A673 (cell line): ENCODE measurements around the gene ZNF483. TPM values are rescaled to one million over a fixed set of nuclear protein-coding genes. Genes with fewer than 3 reads are reported as not detected.

Experiments
- BruUV-seq: library from RNA; stranded (reverse); fragments of 400-500 nt; replicated peaks from 2 replicates; lab custom pipeline; 2021; lab: Mats Ljungman, UMichigan
- CTCF ChIA-PET: fragments of 300-600 bp; sonication (Branson Sonifier 250); formaldehyde crosslinking; loops from one replicate; lab custom pipeline; 2022; ENCODE audit warnings: antibody characterized with exemption; lab: Charles Lee
- POLR2A ChIA-PET: fragments of 300-600 bp; sonication (Branson Sonifier 250); formaldehyde crosslinking; loops from one replicate; lab custom pipeline; 2022; ENCODE audit warnings: antibody characterized with exemption; ENCODE audit not compliant: low non-redundant PET; lab: Charles Lee
- DNase-seq: peaks from one replicate; pipeline ENCODE4 v3.0.0-alpha.2; 2015; ENCODE audit warnings: low spot score
- H3K27ac ChIP-seq: fragments of 200-600 bp; sonication (generic); 2 replicates; pipeline ENCODE4 v1.5.1; 2016; ENCODE audit warnings: mixed run types, low read depth, mild to moderate bottlenecking, mixed read lengths, antibody characterized with exemption, low read length; ENCODE audit not compliant: poor library complexity, severe bottlenecking
- H3K27me3 ChIP-seq: fragments of 200-600 bp; sonication (generic); replicated peaks from 2 replicates; pipeline ENCODE4 v1.6.1; 2017; ENCODE audit warnings: mixed run types, low read depth, mild to moderate bottlenecking, mixed read lengths, antibody characterized with exemption, low read length; ENCODE audit not compliant: insufficient read depth, poor library complexity
- H3K36me3 ChIP-seq: fragments of 200-600 bp; sonication (generic); 2 replicates; pipeline ENCODE4 v1.6.1; 2016; ENCODE audit warnings: mixed run types, mild to moderate bottlenecking, mixed read lengths, antibody characterized with exemption, low read length; ENCODE audit not compliant: insufficient read depth, poor library complexity, severe bottlenecking
- H3K4me1 ChIP-seq: fragments of 200-600 bp; sonication (generic); 2 replicates; pipeline ENCODE4 v1.6.1; 2017; ENCODE audit warnings: mixed run types, mild to moderate bottlenecking, mixed read lengths, antibody characterized with exemption, low read length; ENCODE audit not compliant: insufficient read depth, poor library complexity, severe bottlenecking
- H3K4me3 ChIP-seq: fragments of 200-600 bp; sonication (generic); 2 replicates; pipeline ENCODE4 v1.5.1; 2016; ENCODE audit warnings: low read depth, mixed run types, mild to moderate bottlenecking, mixed read lengths, low read length; ENCODE audit not compliant: poor library complexity, severe bottlenecking
- H3K9me3 ChIP-seq: fragments of 200-600 bp; sonication (generic); 2 replicates; pipeline ENCODE4 v1.6.1; 2016; ENCODE audit warnings: mixed run types, low read depth, mild to moderate bottlenecking, mixed read lengths, antibody characterized with exemption, low read length; ENCODE audit not compliant: poor library complexity, severe bottlenecking
- EZH2 ChIP-seq: fragments of 200-600 bp; sonication (generic); IDR thresholded peaks from 2 replicates; pipeline ENCODE4 v1.6.1; 2017; ENCODE audit warnings: borderline replicate concordance, low read depth, mild to moderate bottlenecking, mixed read lengths, antibody characterized with exemption, low read length; ENCODE audit not compliant: poor library complexity, severe bottlenecking
- intact Hi-C: fragments of 100-400 bp; cut with micrococcal nuclease; formaldehyde crosslinking; loops from one replicate; pipeline ENCODE4 v1.10.0; 2022; ENCODE audit not compliant: unreplicated experiment
- total RNA-seq: library from RNA; stranded (reverse); gene quantifications from 2 replicates; pipeline ENCODE4 v1.2.3, GENCODE V29; 2021
- TF ChIP-seq, protein P1 (sequence below): fragments of 300-800, 200-600 bp; sonication (generic); conservative IDR thresholded peaks from 2 replicates; pipeline ENCODE4 v1.5.1; 2017; ENCODE audit warnings: low read depth, mild to moderate bottlenecking, antibody characterized with exemption, low read length, moderate library complexity, mixed read lengths

The ZNF483 gene
- total RNA-seq, 1 experiment from 2014 or later, result 3.4 TPM

DNA sequence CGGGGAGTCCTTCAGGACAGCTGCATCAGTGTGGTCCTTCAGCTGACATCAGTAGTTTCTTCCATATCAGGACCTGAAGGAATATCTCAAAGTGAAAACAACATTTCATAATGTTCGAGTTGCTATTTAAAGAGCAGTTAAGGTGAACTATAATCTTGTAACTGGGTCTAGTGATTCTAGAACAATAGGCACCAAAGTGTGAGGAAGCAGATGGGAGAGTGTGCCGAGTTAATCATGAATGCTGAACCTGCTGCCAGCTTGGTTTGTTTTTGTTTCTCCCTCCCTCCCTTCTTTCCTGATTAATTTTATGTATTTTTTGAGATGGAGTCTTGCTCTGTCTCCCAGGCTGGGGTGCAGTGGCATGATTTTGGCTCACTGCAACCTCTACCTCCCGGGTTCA, 78.1 kb downstream of the ZNF483 start:
- CTCF ChIA-PET, result no interaction called here
- TF ChIP-seq, protein P1, sequence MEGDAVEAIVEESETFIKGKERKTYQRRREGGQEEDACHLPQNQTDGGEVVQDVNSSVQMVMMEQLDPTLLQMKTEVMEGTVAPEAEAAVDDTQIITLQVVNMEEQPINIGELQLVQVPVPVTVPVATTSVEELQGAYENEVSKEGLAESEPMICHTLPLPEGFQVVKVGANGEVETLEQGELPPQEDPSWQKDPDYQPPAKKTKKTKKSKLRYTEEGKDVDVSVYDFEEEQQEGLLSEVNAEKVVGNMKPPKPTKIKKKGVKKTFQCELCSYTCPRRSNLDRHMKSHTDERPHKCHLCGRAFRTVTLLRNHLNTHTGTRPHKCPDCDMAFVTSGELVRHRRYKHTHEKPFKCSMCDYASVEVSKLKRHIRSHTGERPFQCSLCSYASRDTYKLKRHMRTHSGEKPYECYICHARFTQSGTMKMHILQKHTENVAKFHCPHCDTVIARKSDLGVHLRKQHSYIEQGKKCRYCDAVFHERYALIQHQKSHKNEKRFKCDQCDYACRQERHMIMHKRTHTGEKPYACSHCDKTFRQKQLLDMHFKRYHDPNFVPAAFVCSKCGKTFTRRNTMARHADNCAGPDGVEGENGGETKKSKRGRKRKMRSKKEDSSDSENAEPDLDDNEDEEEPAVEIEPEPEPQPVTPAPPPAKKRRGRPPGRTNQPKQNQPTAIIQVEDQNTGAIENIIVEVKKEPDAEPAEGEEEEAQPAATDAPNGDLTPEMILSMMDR, result no peak
- TF ChIP-seq EZH2, result no peak

GRCh38 chr9:111604054-111604615, 79.2 kb downstream of the ZNF483 start:
- no TSS peak for BruUV-seq
- intact Hi-C loops, result no loop called here
- H3K27me3 ChIP-seq, result no peaks in the 10 kb centered on the region
- H3K36me3 ChIP-seq, result no peaks in the 10 kb centered on the region
- no peak for DNase-seq
- no peak overlapping the region for H3K4me3 ChIP-seq
- no peak overlapping the region for H3K27ac ChIP-seq
- TF ChIP-seq EZH2, result no peak
- CTCF ChIA-PET, result no interaction called here
- no peaks in the 10 kb centered on the region for H3K9me3 ChIP-seq
- no peaks in the 10 kb centered on the region for H3K4me1 ChIP-seq
- POLR2A ChIA-PET, result no interaction called here

More for the DNA sequence above, 78.1 kb downstream of the ZNF483 start:
- DNase-seq, result no peak
- Histone ChIP-seq H3K36me3 (no peaks in the 10 kb centered on the region), H3K4me3 (no peak overlapping the region), H3K27ac (no peak overlapping the region), H3K9me3 (no peaks in the 10 kb centered on the region), H3K27me3 (no peaks in the 10 kb centered on the region), H3K4me1 (no peaks in the 10 kb centered on the region)
- BruUV-seq, result no TSS peak
- POLR2A ChIA-PET, result no interaction called here
- intact Hi-C loops, result no loop called here

DNA sequence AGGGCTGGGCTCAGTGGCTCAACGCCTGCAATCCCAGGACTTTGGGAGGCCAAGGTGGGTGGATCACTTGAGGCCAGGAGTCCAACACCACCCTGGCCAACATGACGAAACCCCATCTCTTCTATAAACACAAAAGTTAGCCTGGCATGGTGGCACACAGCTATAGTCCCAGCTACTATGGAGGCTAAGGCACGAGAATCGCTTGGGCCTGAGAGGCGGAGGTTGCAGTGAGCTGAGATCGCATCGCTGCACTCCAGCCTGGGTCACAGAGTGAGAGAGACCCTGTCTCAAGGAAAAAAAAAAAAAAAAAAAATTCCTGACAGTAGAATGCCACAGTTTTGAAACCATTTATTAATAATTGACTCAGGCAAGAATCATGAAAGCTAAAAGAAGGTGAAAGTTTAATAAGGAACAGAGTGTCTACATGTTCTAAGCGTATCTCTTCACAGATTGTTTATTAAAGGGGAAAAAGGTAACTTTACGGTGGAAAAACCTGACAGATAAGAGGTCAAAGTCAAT, 80.1 kb downstream of the ZNF483 start:
- Histone ChIP-seq H3K4me3 (no peak overlapping the region), H3K36me3 (no peaks in the 10 kb centered on the region), H3K9me3 (no peaks in the 10 kb centered on the region), H3K27me3 (peaks cover 6% of the 10 kb centered on the region), H3K27ac (no peak overlapping the region), H3K4me1 (no peaks in the 10 kb centered on the region)
- BruUV-seq, result no TSS peak
- TF ChIP-seq EZH2, result no peak
- TF ChIP-seq, protein P1, result no peak
- intact Hi-C loops, result no loop called here
- POLR2A ChIA-PET, result no interaction called here
- CTCF ChIA-PET, result no interaction called here
- DNase-seq, result no peak
